NCI-H1694 treated with DMSO at 0.1 percent for 48 hours (cell line): ENCODE results near the gene ACRV1.
"Not testable (repeated sequence)": the region's sequence is repeated elsewhere in the genome, so short reads cannot be mapped to it uniquely, and the experiment has no call there.

ENCODE experiments used
- DNase-seq: peaks from one replicate; lab custom pipeline; 2025; lab: John Stamatoyannopoulos, UW

Gene ACRV1, protein sequence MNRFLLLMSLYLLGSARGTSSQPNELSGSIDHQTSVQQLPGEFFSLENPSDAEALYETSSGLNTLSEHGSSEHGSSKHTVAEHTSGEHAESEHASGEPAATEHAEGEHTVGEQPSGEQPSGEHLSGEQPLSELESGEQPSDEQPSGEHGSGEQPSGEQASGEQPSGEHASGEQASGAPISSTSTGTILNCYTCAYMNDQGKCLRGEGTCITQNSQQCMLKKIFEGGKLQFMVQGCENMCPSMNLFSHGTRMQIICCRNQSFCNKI

GRCh38 chr11:125680747-125681146, at the start of gene ACRV1:
Gene ACRV1, minus strand, starts transcription at chr11:125680847. Its CDS starts 67 bp downstream, at chr11:125680780.
- DNase-seq: no peak

GRCh38 chr11:125728969-125729368, 48.3 kb upstream of the ACRV1 start:
- DNase-seq: no peak

GRCh38 chr11:125724125-125724524, 43.5 kb upstream of the ACRV1 start:
- no peak for DNase-seq

GRCh38 chr11:125720781-125721180, 40.1 kb upstream of the ACRV1 start:
- DNase-seq: no peak

GRCh38 chr11:125704686-125705085, 24.0 kb upstream of the ACRV1 start:
- DNase-seq: not testable (repeated sequence)

- no peak for DNase-seq
These were observed 21.4 kb upstream of the ACRV1 start for GRCh38 chr11:125701858-125702621.

GRCh38 chr11:125701018-125701610, 20.5 kb upstream of the ACRV1 start:
- no peak for DNase-seq

DNA sequence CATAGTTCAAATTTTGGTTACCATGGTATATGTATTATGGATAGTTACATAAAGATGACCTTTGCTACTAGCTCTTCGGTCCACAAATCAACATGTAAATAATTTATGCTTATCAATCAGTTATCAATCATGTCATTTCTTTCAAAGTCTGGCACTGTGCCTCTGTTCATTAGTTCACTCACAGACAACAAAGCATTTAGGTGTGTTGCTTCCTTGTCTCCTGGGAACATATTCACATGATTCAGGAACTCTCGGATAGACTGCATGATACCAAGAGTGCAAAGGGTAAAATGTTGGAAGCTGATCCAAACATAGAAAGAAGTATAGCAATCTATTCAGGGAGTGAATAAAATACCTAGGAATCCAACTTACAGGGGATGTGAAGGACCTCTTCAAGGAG, 14.3 kb upstream of the ACRV1 start:
- no peak for DNase-seq

GRCh38 chr11:125692887-125693286, 12.2 kb upstream of the ACRV1 start:
- DNase-seq: no peak

DNA sequence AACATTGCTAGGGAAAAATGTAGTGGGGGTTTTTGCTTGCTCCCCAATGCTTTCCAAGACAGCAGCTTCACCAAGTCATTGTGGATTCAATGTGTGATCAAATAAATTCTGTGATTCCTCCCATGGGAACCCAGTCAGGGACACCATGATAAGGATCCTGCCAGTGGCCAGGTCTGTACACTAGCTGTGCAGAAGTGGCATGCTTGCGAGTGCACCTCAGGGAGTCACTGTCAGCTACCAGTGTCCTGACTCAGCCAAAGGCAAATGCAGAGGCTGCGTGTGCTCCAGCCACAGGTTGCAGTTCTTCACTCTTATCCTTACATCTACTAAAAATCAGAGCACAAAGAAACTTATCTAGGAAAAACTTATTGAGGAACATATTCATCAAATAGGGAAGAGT, 9.4 kb upstream of the ACRV1 start:
- DNase-seq: no peak

DNA sequence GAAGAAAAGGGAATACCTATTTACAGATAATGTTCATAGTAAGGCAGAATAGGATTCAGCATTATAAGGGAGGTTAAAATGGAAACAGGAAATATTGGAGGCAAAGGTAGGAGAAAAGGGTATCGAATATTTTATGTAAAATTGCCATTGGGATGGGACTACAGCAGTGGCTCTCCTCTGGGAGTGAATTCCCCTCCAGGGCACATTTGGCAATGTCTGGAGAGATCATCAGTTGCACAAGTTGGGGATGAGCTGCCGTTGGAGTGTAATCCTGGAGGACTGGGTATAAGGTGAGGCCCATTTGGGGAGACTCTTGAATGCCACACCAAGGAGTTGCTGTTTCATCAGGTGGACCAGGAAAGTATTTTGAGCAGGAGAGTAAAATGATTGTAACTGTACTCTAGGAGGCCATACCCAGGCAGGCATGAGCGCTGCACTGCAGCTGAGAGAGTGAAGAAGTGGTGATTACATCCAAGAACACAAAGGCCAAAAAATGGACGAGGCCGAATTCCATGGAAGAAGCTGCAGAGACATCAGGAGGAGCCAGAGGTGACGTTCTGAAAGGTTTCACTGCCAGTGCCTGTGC, 8.7 kb upstream of the ACRV1 start:
- DNase-seq: no peak

DNA sequence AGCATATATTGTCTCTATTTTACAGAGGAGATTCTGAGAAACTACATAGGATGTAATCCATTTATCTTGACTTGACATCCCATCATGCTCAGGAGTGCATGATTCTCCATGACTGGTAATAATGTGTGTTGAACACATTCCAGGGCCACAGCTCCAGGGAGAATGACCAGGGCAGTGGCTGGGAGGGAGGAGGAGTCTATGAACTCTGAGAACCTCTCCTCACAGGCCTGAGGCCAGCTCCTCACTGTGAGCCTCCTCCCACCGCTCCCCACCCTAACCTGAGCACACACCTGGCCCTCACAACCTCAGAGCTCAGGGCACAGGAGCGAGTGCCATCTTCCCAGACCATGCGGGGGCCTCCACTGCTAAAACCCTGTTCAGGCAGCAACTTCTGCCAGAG, 8.0 kb upstream of the ACRV1 start:
- DNase-seq: no peak

GRCh38 chr11:125688066-125688465, 7.4 kb upstream of the ACRV1 start:
- DNase-seq: no peak

- no peak for DNase-seq
These were observed 4.6 kb upstream of the ACRV1 start for GRCh38 chr11:125685228-125685627.

- DNase-seq: no peak
These were observed 810 bp downstream of the ACRV1 start for GRCh38 chr11:125679837-125680236.

DNA sequence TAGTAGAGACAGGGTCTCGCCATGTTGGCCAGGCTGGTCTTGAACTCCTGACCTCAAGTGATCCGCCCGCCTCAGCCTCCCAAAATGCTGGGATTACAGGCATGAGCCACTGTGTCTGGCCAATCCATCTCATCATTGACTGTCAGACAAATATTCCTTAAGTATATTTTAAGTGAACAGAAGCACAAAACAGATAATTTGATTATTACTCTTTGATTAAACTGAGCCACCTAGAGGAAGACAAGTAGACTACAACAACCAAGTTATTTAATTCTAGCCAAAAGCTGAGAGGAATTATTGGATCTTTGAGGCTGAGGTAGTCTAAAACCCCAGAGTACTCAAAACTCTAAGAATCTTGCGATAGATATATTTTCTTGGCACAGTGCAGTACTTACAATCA, 1.2 kb downstream of the ACRV1 start:
- no peak for DNase-seq

DNA sequence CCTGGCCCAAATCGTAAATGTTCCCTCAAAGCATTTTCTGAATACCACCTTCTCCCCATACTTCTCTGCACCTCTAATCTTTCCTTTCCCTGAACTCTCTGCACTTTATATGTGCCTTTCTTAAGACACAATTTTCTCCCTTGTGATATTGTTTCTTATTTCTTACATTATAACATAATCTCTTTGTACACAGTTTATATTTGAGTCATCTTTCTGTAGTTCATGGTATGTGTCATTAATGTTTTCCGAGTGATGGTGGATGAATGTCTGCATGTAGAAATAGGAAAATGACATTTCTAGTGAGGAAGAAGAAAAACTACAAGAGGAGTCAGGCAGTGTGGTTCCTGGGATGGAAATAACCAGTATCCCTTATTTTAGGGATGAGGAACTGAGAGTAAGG, 5.5 kb downstream of the ACRV1 start:
- DNase-seq: no peak

GRCh38 chr11:125674210-125674609, 6.4 kb downstream of the ACRV1 start:
- DNase-seq: no peak

DNA sequence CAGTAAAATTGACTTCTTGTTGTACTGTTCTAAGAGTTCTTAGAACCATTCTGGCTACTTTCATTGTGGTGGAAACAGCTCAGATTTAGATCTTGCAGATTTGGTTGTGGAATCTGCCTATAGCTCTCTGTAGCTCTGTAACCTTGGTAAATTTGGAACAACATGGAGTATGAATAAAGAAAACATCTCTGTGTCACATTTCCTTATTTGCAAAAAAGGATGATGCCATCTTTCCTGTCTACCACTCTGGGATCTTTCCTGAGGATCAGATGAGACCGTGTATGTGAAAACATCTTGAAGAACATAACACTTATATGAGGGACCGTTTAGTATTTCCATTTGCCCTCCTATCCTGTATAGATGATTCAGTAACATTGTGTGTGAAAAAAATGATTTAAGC, 9.1 kb downstream of the ACRV1 start:
- no peak for DNase-seq

GRCh38 chr11:125670172-125670571, 10.5 kb downstream of the ACRV1 start:
- DNase-seq: no peak

GRCh38 chr11:125667151-125667550, 13.5 kb downstream of the ACRV1 start:
- DNase-seq: no peak

DNA sequence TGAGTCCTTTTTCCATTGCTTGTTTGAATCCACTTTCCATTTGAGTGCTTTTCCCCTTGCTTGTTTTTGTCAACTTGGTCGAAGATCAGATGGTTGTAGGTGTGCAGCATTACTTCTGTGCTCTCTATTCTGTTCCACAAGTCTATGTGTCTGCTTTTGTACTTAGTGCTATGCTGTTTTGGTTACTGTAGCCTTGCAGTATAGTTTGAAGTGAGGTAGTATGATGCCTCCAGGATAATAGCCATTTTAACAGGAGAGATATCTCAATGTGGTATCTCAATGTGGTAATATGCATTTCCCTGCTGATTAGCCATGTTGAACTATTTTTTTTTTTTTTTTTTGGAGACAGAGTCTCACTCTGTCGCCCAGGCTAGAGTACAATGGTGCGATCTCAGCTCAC, 16.7 kb downstream of the ACRV1 start:
- DNase-seq: no peak

DNA sequence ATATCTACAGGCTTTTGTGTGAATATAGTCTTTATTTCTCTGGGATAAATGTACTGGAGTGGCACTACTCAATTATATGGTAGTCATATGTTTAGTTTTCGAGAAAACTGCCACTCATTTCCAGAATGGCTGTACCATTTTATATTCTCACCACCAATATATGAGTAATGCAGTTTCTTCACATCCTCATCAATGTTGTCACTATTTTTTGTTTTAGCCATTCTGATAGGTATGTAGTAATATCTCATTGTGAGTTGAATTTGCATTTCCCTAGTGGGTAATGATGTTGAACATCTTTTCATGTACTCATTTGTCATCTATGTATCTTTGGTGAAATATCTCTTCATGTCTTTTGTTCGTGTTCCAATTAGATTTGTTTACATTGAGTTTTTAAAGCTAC, 18.0 kb downstream of the ACRV1 start:
- DNase-seq: no peak
